Activated CD8-positive, alpha-beta memory T cell treated with anti-CD3 and anti-CD28 coated beads, Interleukin-2, amount 50 U/mL, for 24 hours (primary cell): Measurements from ENCODE around the gene MYBPH.
A peak's percentile ranks its signal among the peaks of the same experiment; 100 is the strongest.

Experiments
- DNase-seq: peaks from one replicate; pipeline ENCODE4 v3.0.0-alpha.2; 2020; ENCODE audit errors: extremely low read depth

Gene MYBPH, protein sequence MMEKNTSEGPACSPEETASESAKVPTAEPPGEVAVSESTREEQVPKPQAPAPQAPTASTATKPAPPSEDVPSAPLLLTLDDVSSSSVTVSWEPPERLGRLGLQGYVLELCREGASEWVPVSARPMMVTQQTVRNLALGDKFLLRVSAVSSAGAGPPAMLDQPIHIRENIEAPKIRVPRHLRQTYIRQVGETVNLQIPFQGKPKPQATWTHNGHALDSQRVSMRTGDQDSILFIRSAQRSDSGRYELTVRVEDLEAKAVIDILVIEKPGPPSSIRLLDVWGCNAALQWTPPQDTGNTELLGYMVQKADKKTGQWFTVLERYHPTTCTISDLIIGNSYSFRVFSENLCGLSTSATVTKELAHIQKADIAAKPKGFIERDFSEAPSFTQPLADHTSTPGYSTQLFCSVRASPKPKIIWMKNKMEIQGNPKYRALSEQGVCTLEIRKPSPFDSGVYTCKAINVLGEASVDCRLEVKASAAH

DNA sequence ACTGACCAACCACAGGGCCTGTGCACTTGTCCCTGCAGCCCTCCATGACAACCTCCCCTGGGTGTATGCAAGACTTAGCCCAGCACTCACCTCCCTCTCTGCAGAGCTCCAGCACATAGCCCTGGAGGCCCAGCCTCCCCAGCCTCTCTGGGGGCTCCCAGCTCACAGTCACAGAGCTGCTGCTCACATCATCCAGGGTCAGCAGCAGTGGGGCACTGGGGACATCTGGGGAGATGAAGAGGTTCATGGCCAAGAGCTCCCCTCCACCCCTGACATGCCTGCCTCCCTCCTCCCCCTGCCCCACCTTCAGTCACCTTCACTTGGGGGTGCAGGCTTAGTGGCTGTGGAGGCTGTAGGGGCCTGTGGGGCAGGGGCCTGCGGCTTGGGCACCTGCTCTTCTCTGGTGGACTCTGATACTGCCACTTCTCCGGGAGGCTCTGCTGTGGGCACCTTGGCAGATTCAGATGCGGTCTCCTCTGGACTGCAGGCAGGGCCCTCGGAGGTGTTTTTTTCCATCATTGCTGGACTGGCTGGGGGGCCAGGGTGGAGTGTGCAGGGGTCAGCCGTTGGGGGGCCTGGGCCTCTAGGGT lies at the start of gene MYBPH:
MYBPH (minus strand) TSS at position 590 of the 590 bp plus-strand sequence; CDS start at position 519, 71 bp downstream.
- no peak for DNase-seq

DNA sequence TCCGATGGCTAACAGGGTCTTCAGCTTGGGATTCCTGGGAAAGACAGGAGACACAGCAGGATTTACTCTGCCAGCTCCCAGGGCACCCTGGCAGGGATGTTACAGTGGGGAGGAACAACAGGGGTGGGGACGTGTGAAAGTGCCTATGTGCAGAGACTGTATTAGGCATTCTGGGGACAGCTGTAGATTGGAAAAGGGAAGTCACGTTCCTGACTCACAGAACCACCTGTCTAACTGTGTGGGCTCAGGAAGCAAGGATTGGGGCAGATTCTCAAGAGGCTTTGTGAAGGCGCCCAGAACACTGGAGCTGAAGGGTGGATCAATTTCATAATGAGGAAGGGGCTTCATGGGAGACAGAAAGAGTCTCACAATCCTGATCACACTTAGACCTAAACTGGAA lies 49.4 kb upstream of the MYBPH start:
- DNase-seq, result no peak

DNA sequence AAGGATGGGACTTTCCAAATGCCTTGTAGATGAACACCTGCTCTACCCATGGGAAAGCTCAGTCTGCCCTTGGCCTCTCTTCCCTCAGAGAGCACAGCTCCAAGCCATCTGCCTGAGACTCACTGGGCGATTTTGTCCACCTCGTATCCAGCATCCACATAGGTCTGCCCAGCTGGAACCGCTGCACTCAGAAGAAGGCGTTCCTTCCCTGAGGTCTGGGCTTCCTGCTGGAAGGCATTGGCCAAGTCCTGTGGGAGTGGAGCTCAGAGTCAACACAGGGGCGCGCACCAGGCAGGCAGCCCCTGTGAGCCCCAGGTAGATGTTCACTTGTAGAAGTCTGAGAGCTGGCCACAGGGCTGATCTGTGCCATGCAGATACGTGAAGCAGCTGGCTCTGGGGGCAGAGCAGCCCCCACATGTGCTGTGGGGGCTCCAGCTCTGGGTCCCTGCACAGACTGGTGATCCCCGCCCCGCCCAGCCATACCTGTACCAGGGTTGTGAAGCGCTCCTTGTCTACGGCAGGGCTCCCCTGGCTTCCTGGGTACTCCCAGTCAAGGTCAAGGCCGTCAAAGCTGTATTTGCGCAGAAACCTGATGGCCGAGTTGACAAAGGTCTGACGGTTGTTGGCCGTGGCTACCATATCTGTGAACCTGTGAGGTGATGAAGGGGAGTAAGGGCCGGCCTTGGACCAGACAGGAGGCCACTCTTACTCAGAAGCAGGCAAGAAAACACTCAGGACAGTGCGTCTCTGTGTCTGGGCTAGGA lies 47.6 kb upstream of the MYBPH start:
- no peak for DNase-seq

DNA sequence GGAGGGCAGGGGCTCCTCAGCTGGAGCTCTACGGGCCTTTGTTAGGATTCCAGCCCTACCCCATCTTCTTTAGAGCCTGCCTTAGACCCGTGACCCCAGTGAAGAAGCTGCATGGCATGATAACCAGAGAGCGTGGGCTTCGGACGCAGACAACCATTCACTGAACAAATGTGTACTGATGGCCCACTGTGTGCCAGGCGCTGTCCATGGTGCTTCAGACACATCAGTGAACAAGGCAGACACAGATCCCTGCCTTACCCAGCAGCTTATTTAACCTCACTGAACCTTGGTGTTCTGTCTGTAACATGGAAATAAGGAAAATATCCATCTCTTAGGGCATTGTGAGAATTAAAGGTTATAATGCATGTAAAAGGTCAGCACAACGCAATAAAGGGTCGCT lies 44.3 kb upstream of the MYBPH start:
- no peak for DNase-seq

DNA sequence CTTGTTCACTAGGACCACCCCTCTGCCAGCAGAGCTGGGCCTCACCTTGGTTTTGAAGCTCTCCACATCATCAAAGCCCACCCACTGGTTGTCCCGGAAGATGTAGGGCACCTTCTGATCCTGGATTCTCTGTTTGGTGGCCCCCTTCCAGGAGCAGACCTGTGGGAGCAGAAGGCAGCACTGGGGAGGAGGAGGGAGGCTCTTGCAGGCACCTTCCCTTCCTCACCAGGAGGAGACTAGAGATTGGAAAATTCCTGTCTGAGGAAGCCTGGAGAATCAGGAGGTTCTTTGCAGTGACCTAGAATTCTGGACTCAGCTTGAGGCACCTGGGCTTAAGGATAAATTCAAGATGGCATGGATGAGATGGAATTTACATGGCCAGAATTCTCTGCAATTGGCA lies 43.5 kb upstream of the MYBPH start:
- DNase-seq, result no peak

DNA sequence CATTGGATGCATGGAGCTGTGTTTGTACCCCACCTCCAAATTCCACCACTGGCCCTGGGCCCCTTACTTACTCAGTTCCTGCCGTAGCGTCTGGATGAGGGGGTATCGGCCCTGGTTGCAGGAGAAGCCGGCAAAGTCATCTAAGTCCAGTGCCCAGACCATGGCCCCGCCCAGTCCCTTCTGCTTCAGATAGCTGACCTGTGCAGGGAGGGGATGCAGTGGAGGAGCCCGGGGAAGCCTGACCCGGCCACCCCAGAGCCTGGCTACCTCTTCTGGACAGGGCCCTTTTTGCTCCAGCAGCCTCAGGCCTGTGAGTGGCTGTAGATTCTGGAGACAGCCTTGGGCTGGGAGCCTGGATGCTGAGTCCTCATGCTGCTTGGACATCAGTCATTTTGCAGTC lies 42.0 kb upstream of the MYBPH start:
- DNase-seq, result no peak

DNA sequence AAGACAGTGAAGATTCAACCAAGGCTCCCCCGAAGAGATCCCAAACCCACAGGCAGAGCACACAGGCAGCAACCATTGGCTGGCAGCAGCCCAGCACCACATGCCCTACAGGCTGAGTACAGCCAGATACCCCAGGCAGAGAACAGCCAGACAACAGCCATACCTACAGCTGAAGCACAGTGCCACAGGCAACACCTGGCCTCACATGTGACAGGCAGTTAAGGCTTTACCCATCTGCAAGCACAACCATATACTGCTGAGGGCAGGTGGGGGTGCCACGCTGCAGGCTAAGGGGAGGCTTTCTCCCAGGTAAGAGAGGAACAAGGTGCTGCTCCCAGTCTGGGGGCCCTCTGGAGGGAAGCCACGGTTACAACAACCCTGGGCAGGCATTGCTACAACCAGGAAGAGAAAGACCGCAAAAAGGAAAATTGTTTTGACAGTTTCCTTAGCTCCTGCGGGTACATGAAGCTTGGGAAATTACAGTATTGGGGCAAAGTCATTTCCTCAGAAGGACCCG lies 41.6 kb upstream of the MYBPH start:
- DNase-seq, result no peak

DNA sequence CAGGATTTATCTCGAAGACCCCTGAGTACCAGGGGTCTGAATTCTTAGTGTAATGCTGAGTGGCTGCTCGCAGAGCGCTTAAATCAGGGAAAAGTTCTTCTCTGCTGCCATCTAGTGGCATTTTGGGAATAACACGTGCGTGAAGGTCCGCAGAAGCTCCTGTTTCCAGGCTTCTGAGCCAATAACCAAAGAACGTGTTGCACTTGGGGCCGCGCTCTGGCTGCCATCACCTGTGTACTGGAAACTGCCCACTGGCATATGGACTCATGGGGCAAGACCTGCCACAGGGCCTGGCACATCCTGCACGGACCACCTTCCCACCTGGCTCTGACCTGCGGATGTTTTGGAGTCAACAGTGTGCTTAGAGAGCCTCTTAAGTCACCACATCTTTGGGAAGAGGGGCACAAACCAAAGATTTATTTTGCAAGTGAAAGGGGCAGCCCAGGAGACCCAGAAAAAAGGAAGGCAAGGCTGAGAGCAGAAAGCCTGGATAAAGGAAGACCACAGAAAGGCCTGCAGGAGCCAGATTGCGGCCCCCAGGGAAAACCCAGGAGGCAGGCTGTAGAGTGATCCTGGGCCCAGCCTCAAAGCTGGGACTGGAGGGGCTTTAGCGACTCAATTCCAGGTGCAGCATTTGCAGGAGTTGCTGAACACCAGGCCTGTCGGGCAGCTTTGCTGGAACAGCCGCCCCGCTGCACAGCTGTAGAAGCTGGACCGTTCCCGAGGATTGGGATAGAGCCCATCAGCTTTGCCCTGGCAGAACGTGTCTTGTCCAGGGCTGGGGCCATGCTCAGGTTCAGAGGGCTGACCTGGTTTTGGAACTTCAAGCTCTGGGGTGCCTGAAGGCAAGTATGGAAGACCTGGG lies 40.9 kb upstream of the MYBPH start:
- peak; percentile 31 for DNase-seq

DNA sequence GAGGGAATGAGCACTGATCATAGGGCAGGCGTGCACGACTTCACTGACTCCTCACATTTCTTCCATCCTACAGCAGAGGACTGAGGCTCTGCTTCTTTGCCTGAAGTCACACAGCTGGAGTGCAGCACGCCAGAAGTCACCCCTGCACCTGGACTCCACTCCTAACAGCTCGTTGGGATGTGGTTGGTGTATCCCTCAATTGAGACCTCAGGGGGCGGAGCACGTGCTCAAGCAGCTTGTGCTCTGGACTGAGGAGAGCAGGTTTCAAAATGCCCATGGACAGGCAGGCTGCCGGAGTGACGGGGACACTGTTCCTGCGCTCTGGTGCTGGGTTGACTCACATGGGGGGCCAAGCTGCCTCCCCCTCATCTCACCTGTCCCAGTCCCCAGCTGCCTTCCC lies 39.9 kb upstream of the MYBPH start:
- no peak for DNase-seq

DNA sequence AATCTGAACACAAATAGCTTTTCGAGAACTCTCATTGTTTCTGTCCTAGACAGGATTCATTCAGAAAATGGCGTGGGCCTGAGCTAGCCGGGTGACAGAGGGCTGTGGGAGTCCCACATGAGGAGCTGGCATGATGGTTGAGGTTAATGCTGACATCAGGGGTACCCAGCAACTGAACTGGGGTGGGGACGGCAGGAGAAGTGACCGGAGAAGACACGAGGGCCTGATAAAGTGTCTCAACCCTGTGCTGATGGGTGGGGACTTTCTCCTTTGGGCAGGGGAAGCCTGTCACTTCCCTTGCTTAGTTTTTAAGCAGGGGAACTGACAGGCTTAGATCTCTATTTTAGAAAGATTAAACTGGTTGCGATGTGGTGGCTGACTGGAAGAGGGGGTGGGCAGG lies 39.2 kb upstream of the MYBPH start:
- DNase-seq, result no peak

DNA sequence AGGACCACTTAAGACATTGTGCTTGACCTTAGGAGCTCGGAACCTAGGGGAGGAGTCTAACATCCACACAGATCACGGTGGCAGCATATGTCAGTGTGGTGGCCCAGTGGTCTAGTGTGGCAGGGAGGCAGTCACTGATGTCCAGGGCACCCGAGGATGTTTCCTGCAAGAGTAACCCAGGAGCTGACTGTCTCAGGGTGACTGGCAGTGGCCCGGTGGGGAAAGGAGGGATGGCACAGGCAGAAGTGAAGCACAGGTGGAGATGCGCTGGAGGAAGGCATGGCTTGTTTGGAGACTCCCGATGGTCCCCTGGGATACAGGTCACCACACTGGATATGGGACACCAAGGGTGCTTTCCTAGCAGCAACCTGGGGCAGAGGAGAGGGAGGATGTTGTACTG lies 37.5 kb upstream of the MYBPH start:
- no peak for DNase-seq

DNA sequence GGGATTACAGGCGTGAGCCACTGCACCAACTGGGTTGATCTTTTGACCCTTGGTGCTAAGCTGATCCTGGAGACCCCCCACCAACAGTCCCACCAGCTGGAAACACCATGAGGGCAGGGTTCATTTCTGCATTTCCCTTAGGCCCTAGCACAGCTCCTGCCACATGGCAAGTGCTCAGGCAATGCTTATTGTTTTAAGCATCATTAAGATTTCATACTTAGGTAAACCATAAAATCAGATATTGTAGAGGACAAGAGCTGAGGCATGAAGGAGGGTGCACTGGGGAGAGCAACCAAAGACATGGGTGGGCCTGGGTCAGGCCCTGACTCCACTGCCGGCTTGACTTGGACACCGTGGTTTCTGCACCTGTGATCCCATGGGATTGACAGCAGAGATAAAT lies 36.2 kb upstream of the MYBPH start:
- DNase-seq, result no peak

DNA sequence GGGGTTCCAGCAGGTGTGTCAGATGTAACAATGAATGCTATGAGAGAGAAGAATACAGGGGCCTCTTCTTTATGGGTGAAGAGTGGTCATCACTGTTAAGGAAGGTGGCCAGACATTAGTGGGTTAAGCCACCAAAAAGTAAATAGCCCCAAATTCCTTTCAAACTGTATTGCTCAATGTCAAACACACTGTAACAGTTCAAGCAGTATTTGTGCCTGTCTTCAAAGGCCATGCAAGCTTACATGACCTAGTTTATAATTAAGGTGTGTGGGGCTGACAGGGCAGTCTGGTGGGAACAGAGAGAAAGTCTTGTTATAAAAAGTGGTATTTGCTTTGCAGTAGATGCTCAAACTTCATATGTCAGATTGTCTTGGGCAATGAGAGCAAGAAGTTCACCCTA lies 35.4 kb upstream of the MYBPH start:
- DNase-seq, result no peak

DNA sequence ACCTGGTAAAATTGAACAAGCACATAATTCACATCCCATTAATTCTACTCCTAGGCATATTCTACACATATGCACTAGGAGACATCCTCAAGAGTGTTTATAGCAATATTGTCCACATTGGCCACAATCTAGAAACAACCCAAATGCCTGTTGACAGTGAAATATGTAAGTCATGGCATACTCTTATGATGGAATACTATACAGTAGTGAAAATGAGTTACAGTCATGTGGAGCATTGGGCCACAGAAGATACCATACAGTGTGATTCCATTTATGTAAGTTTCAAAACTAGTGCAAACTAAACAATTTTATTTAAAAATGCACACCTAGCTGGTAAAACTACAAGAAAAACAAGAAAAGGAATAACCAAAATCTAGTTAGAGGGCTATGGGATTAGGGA lies 34.7 kb upstream of the MYBPH start:
- DNase-seq, result no peak

DNA sequence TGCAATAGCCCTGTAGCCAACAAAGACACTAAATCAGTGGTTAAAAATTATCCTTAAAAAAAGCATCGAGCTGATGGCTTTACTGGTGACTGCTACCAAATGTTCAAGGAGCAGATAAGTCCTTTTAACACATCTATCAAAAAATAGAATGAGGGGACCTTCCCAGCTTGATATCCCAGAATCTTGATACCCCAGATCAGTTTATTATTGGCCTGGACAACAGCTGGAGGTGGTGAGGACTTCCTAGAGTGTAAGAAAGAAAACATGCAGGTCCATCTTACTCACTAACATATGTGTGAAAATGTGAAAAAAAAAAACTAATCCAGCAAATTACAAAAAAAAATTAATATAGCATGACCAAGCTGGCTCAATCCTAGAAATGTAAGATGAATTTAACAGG lies 32.6 kb upstream of the MYBPH start:
- no peak for DNase-seq

DNA sequence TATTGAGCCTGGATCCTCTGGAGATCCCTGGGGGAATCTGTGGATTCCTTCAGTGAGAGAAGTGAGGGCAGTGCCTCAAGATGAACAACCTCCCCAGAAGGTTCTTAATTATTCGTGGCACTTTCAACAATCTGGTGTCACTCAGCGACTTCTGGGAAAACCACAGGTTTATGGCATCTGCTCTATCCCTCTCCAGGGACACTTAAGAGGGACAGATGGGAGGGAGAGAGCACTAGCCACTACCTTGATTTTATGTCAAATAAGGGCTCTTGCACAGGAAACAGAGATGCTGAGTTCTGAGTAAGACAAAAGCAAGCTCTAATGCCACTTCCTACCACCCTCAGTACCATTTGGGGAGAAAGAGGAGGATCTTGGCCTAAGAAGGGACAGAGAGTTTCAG lies 32.1 kb upstream of the MYBPH start:
- no peak for DNase-seq

DNA sequence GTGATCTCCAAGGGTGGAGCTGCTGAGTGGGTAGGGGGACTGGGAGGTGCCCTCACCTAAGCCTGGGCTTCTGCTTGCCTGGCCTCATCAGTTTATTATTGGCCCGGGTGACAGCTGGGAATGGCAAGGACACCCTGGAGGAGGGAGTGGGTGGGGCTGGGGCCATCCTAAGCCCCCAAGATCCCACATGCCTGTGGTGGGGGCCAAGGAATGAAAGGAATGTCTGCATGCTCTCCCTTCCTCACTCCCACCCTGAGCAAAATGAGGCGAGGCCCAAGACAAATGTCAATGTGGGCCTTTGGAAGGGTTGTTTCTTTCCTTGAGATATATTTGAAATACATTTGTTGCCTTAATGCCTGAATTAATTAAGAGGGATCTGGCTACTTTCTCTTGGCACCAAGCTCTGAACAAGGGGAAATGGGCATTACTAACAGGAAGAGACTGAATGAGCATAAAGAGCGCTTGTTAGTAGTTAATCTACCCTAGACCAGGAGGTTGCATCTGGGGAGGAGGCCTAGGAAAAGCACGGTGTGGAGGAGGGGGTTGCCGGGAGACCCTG lies 30.6 kb upstream of the MYBPH start:
- DNase-seq, result no peak

DNA sequence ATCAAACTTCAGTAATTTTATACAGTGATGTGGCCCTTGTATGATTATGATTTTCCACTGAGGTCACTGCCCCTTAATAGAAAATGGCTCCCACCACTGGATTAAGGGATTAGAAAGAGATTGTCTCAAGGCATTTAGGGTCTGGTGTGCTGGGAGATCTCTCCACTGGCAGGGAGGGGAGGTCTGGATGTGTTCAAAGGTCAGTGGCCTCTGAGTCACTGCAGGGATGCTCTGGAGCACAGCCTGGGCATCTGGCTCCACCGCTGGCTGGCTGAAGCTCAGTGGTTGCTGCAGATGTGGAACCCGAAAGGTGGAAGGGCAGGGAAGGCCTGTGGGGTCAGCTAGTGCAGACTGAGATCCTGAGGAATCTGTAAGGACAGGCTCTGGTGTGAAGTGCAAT lies 29.1 kb upstream of the MYBPH start:
- DNase-seq, result no peak

DNA sequence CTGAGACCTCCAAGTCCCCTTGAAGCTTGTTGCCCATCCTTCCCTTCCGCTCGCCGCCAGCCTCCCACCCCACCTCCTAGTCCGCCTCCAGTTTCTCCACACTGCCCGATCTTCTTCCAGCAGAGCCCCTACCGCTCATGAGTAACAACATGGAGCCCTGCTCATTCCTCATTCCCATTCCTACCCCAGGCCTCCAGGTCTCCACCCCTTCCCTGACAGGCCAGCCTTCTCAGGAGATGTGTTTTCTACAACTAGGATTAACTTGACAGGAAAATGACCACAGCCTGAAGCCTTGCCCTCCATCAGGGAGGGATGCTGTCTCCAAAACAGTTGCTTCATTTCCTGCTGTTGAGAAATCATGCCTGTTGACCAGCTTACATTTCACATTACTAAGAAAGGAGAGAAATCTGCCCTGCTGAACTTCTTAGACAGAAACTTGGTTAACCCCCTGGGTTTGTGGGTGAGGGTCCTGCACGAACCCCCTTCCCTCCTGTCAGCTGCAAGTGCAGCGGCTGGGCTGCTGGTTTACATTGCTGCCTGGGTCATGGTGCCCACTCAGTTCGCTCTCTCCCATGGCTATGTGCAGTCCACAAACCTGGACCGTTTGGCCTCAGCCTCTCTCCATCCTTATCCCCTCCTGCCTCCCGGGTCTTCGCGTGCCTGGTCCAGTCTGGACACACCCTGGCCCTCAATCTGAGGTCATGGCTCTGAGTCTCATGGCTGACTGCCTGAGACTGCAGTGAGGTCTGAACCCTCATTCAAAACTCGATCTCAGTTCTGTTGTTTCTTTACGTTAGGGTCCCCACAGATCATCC lies 27.0 kb upstream of the MYBPH start:
- DNase-seq, result no peak

DNA sequence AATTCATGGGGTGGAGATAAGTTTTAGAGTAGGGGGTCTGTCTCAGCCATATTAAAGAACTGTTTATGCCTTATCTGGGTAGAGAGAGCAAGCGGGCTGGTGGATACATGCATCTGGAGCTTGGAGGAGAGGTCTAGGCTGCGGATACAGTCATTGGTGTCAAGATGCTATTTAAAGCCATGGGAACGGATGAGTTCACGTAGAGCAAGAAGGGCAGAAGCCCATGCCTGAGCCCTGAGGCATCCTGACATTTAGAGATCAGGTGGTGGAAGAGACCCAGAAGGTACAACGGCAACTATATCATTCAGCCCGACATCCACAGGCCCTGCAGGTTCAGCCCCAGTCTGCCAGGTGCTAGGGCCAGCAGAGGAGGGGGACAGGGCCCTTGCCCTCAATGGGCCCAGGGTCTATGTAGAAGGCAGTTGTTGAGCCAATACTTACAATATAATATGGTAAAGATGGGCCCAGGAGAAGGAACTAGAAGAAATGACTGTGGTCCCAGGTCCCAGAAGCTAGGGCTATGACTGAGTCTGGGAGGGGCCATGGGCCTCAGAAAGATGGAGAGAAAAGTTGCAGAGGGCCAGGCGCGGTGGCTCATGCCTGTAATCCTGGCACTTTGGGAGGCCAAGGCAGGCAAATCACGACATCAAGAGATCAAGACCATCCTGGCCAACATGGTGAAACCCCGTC lies 26.0 kb upstream of the MYBPH start:
- no peak for DNase-seq
